SK-N-SH (cell line): ENCODE results near the gene SSRP1. TPM values are rescaled to one million over a fixed set of nuclear protein-coding genes. Genes with fewer than 3 reads are reported as not detected.

Experiments used
- CTCF ChIA-PET: fragments of 300-600, 350-600 bp; formaldehyde crosslinking; extraction: SDS; loops from one replicate; lab custom pipeline; 2021; lab: Yijun Ruan, JAX
- POLR2A ChIA-PET: fragments of 350-600 bp; sonication (Branson Sonifier 250); formaldehyde crosslinking; extraction: SDS; loops from one replicate; lab custom pipeline; 2020; ENCODE audit warnings: antibody characterized with exemption, inconsistent platforms; lab: Yijun Ruan, JAX
- DNase-seq: peaks from one replicate; pipeline ENCODE4 v3.0.0; 2012
- H2AFZ ChIP-seq: fragments of 200-600 bp; sonication (generic); 2 replicates; pipeline ENCODE4 v1.8.1; 2016; ENCODE audit warnings: antibody characterized with exemption, mild to moderate bottlenecking, low read depth
- H3F3A ChIP-seq: fragments of 200-600 bp; sonication (generic); replicated peaks from 2 replicates; pipeline ENCODE3; 2016; ENCODE audit warnings: antibody characterized with exemption, mild to moderate bottlenecking; ENCODE audit not compliant: insufficient read depth
- H3K27ac ChIP-seq, 2 experiments: fragments of 200-500 bp in 1 of 2; fragments of 200-600 bp in 1 of 2; sonication (Bioruptor generic) in 1 of 2; sonication (generic), shearing (Covaris generic) in 1 of 2; 2 replicates each; pipeline versions ENCODE4 v1.5.1 to v1.6.1; 2014 to 2016; ENCODE audit warnings: low read depth in 2 of 2, inconsistent platforms in 1 of 2, low read length in 1 of 2, mild to moderate bottlenecking in 1 of 2, mixed read lengths in 1 of 2
- H3K27me3 ChIP-seq: fragments of 200-600 bp; sonication (generic), shearing (Covaris generic); 2 replicates; pipeline ENCODE4 v1.6.1; 2016; ENCODE audit warnings: mixed run types; ENCODE audit not compliant: insufficient read depth
- H3K36me3 ChIP-seq, 2 experiments: fragments of 200-500 bp in 1 of 2; fragments of 200-600 bp in 1 of 2; sonication (Bioruptor generic) in 1 of 2; sonication (generic) in 1 of 2; replicated peaks in 1 of 2; 2 replicates each; pipeline versions ENCODE3 to v1.5.1; 2014 to 2016; ENCODE audit warnings: low read length in 1 of 2, mild to moderate bottlenecking in 1 of 2; ENCODE audit not compliant: insufficient read depth in 2 of 2, control insufficient read depth in 1 of 2
- H3K4me1 ChIP-seq, 2 experiments: fragments of 200-500 bp in 1 of 2; fragments of 200-600 bp in 1 of 2; sonication (Bioruptor generic) in 1 of 2; sonication (generic), shearing (Covaris generic) in 1 of 2; 2 replicates each; pipeline versions ENCODE4 v1.5.1 to v1.6.1; 2014 to 2016; ENCODE audit warnings: low read depth in 1 of 2, low read length in 1 of 2, mixed run types in 1 of 2; ENCODE audit not compliant: insufficient read depth in 2 of 2, control insufficient read depth in 1 of 2
- H3K4me2 ChIP-seq: fragments of 200-600 bp; sonication (generic), shearing (Covaris generic); 2 replicates; pipeline ENCODE4 v1.6.1; 2017; ENCODE audit warnings: mixed run types
- H3K4me3 ChIP-seq, 2 experiments: fragments of 200-500 bp in 1 of 2; fragments of 200-600 bp in 1 of 2; sonication (Bioruptor generic) in 1 of 2; sonication (generic), shearing (Covaris generic) in 1 of 2; 2 replicates each; pipeline versions ENCODE4 v1.5.1 to v1.8.1; 2014 to 2016; ENCODE audit warnings: low read depth in 2 of 2, inconsistent platforms in 1 of 2, low read length in 1 of 2, mild to moderate bottlenecking in 1 of 2, mixed read lengths in 1 of 2, moderate library complexity in 1 of 2
- H3K79me2 ChIP-seq: fragments of 200-600 bp; sonication (generic); 2 replicates; pipeline ENCODE4 v1.8.1; 2017; ENCODE audit warnings: mild to moderate bottlenecking; ENCODE audit not compliant: insufficient read depth
- H3K9ac ChIP-seq: fragments of 200-600 bp; sonication (generic); 2 replicates; pipeline ENCODE4 v1.6.1; 2017; ENCODE audit warnings: mixed run types
- H3K9me2 ChIP-seq: fragments of 200-600 bp; sonication (generic); 2 replicates; pipeline ENCODE4 v1.6.1; 2017; ENCODE audit warnings: mixed run types
- H3K9me3 ChIP-seq: fragments of 200-600 bp; sonication (generic); 2 replicates; pipeline ENCODE4 v1.6.1; 2017; ENCODE audit warnings: mixed run types, mild to moderate bottlenecking, moderate library complexity
- H4K20me1 ChIP-seq: fragments of 200-600 bp; sonication (generic); 2 replicates; pipeline ENCODE4 v1.6.1; 2017; ENCODE audit warnings: mild to moderate bottlenecking, mixed run types; ENCODE audit not compliant: insufficient read depth
- CTCF ChIP-seq: fragments of 200-600 bp; sonication (generic); IDR thresholded peaks from 2 replicates; pipeline ENCODE4 v1.6.1; 2017; ENCODE audit warnings: antibody characterized with exemption, mild to moderate bottlenecking, moderate library complexity
- ELF1 ChIP-seq: IDR thresholded peaks from 2 replicates; pipeline ENCODE4 v1.4.0; 2012
- EP300 ChIP-seq, 2 experiments: IDR thresholded peaks; 2 replicates each; pipeline versions ENCODE4 v1.4.0 to v1.6.1; 2012; ENCODE audit warnings: borderline replicate concordance in 1 of 2, low read depth in 1 of 2, low read length in 1 of 2
- FOXJ3 ChIP-seq: sonication (generic); formaldehyde crosslinking; IDR thresholded peaks from 2 replicates; pipeline ENCODE4 v1.5.1; 2020; ENCODE audit warnings: mild to moderate bottlenecking, missing genetic modification reagents
- FOXM1 ChIP-seq: IDR thresholded peaks from 2 replicates; pipeline ENCODE4 v1.4.0; 2012; ENCODE audit warnings: low read depth, mild to moderate bottlenecking
- JUND ChIP-seq: IDR thresholded peaks from 2 replicates; pipeline ENCODE4 v1.4.0; 2012
- MEF2A ChIP-seq: IDR thresholded peaks from 2 replicates; pipeline ENCODE4 v1.4.0; 2012; ENCODE audit warnings: low read depth, borderline replicate concordance
- NRF1 ChIP-seq: IDR thresholded peaks from 2 replicates; pipeline ENCODE4 v1.6.1; 2012; ENCODE audit warnings: low read depth, mild to moderate bottlenecking, low read length
- POLR2AphosphoS5 ChIP-seq: IDR thresholded peaks from 2 replicates; pipeline ENCODE4 v1.6.1; 2012; ENCODE audit warnings: low read depth, low read length
- RCOR1 ChIP-seq: fragments of 150-350 bp; IDR thresholded peaks from 2 replicates; pipeline ENCODE4 v1.6.1; 2017; ENCODE audit warnings: antibody characterized with exemption, low read length
- RFX5 ChIP-seq: IDR thresholded peaks from 2 replicates; pipeline ENCODE4 v1.6.1; 2012; ENCODE audit warnings: mild to moderate bottlenecking, improper control_type of control experiment, low read length
- RXRA ChIP-seq: IDR thresholded peaks from 2 replicates; pipeline ENCODE4 v1.4.0; 2012; ENCODE audit warnings: low read depth, mild to moderate bottlenecking, borderline replicate concordance
- SIN3A ChIP-seq: IDR thresholded peaks from 2 replicates; pipeline ENCODE4 v1.6.1; 2012; ENCODE audit warnings: low read depth, mild to moderate bottlenecking, low read length, moderate library complexity, borderline replicate concordance
- SMC3 ChIP-seq: IDR thresholded peaks from 2 replicates; pipeline ENCODE4 v1.6.1; 2012; ENCODE audit warnings: low read depth, low read length, improper control_type of control experiment
- TEAD4 ChIP-seq: IDR thresholded peaks from 2 replicates; pipeline ENCODE4 v1.4.0; 2012; ENCODE audit warnings: mild to moderate bottlenecking, borderline replicate concordance; ENCODE audit not compliant: insufficient read depth
- YY1 ChIP-seq: IDR thresholded peaks from 2 replicates; pipeline ENCODE4 v1.4.0; 2012; ENCODE audit warnings: low read depth, mild to moderate bottlenecking
- WGBS: methylation state at CpG from one replicate; pipeline ENCODE4 v1.1.6; 2017; ENCODE audit warnings: low lambda C conversion rate; 5-methylcytosine and 5-hydroxymethylcytosine counted together
- polyA plus RNA-seq, 3 experiments: library from polyadenylated mRNA; depleted of rRNA; stranded (reverse); fragments of >200 nt; gene quantifications; 2 replicates each; pipeline ENCODE4 v1.2.3, GENCODE V29; 2012

The SSRP1 gene
- polyA plus RNA-seq, 1 of the 3 experiments (the other 2 are of a cell fraction), result 137 TPM

GRCh38 chr11:57314221-57314973 is 21.3 kb downstream of the SSRP1 start:
- Histone ChIP-seq H3K27me3 (no peaks in the 10 kb centered on the region), H3K9ac (no peak overlapping the region), H3K4me2 (no peak overlapping the region), H3K79me2 (peaks cover 31% of the 10 kb centered on the region), H3K9me2 (no peaks in the 10 kb centered on the region), H2AFZ (no peak overlapping the region), H3K36me3 (peaks cover 33 to 71% of the 10 kb centered on the region in 2 experiments), H3K4me1 (peaks cover 2 to 12% of the 10 kb centered on the region in 2 experiments; a peak in 1 of 4 replicates), H3K4me3 (no peak overlapping the region), H3K27ac (no peak overlapping the region), H3K9me3 (no peaks in the 10 kb centered on the region), H3F3A (peaks cover 8% of the 10 kb centered on the region), H4K20me1 (peaks cover 23% of the 10 kb centered on the region)
- 91% methylated on average over 14 of the region's 15 CpGs for WGBS
- ChIA-PET CTCF (no interaction called here), POLR2A (no interaction called here)
- DNase-seq, result no peak
- TF ChIP-seq RCOR1 (no peak), POLR2AphosphoS5 (no peak), MEF2A (no peak), FOXJ3 (CRISPR knock-in tag) (no peak), YY1 (no peak), FOXM1 (no peak), TEAD4 (no peak), SIN3A (no peak), EP300 (IDR thresholded peaks at IDR 0.05; ENCODE audit: borderline replicate concordance in 1 of 2, low read depth in 1 of 2, low read length in 1 of 2) (no peak), RXRA (no peak)

- CTCF ChIA-PET, result interaction anchor here (0.9 kb wide), 1 partner anchor 34 kb away, joined by 3 read pairs; no protein-coding TSS in a partner anchor
- POLR2A ChIA-PET, result interaction anchor here (0.7 kb wide), 1 partner anchor 9 kb away, joined by 3 read pairs; no protein-coding TSS in a partner anchor
These were observed 21.9 kb downstream of the SSRP1 start for GRCh38 chr11:57313788-57314135.

More at GRCh38 chr11:57313788-57314135, 21.9 kb downstream of the SSRP1 start:
- H3K4me3 ChIP-seq, result no peak overlapping the region
- no peak overlapping the region for H3K27ac ChIP-seq
- no peaks in the 10 kb centered on the region for H3K9me2 ChIP-seq
- 93% methylated on average over 4 of the region's 8 CpGs for WGBS
- no peak for DNase-seq
- no peak overlapping the region for H3K4me2 ChIP-seq
- no peaks in the 10 kb centered on the region for H3K27me3 ChIP-seq
- TF ChIP-seq RXRA, result no peak
- TF ChIP-seq CTCF, result no peak
- no peak for TF ChIP-seq SMC3
- no peak for TF ChIP-seq RFX5
- no peak for TF ChIP-seq RCOR1
- TF ChIP-seq ELF1, result no peak
- no peak for TF ChIP-seq JUND
- no peak for TF ChIP-seq NRF1
- no peak for TF ChIP-seq POLR2AphosphoS5
- TF ChIP-seq, all 33 proteins: peak for 0
- Histone ChIP-seq H3K36me3 (peaks cover 29 to 78% of the 10 kb centered on the region in 2 experiments), H4K20me1 (peaks cover 23% of the 10 kb centered on the region), H3K9me3 (no peaks in the 10 kb centered on the region), H3K79me2 (peaks cover 31% of the 10 kb centered on the region), H3K4me1 (peaks cover 2 to 12% of the 10 kb centered on the region in 2 experiments; a peak in 1 of 4 replicates), H3F3A (peaks cover 8% of the 10 kb centered on the region), H3K9ac (no peak overlapping the region), H2AFZ (no peak overlapping the region)
